H1 (cell line): ENCODE results near the gene TFAP2E.

Source experiments
- ATF3 ChIP-seq: IDR thresholded peaks from 2 replicates; pipeline ENCODE4 v1.6.1; 2011; ENCODE audit warnings: low read depth, mild to moderate bottlenecking, low read length; ENCODE audit not compliant: insufficient read depth
- BCL11A ChIP-seq, 2 experiments: IDR thresholded peaks; one replicate each; pipeline ENCODE4 v1.6.1; 2011; ENCODE audit warnings: low read depth in 2 of 2, low read length in 2 of 2, mild to moderate bottlenecking in 2 of 2
- CREB1 ChIP-seq: IDR thresholded peaks from 2 replicates; pipeline ENCODE4 v1.6.1; 2012; ENCODE audit warnings: inconsistent platforms
- CTCF ChIP-seq, 3 experiments: IDR thresholded peaks; 1 replicate in 2 of 3; 2 replicates in 1 of 3; pipeline versions ENCODE4 v1.5.1 to v1.6.1; 2011; ENCODE audit warnings: low read length in 3 of 3, mild to moderate bottlenecking in 3 of 3, inconsistent platforms in 2 of 3, low read depth in 1 of 3, moderate library complexity in 1 of 3; ENCODE audit not compliant: insufficient read depth in 1 of 3; ENCODE audit errors: control extremely low read depth in 1 of 3
- E2F6 ChIP-seq: IDR thresholded peaks from 2 replicates; pipeline ENCODE4 v1.6.1; 2012; ENCODE audit warnings: inconsistent platforms
- EP300 ChIP-seq, 2 experiments: IDR thresholded peaks; 1 replicate in 1 of 2; 2 replicates in 1 of 2; pipeline ENCODE4 v1.6.1; 2011 to 2012; ENCODE audit warnings: low read depth in 2 of 2, low read length in 2 of 2, mild to moderate bottlenecking in 2 of 2, borderline replicate concordance in 1 of 2, inconsistent platforms in 1 of 2, moderate library complexity in 1 of 2
- EZH2 ChIP-seq: fragments of 200-600 bp; sonication (generic); IDR thresholded peaks from 2 replicates; pipeline ENCODE4 v1.7.1; 2012; ENCODE audit warnings: low read depth, mild to moderate bottlenecking, moderate library complexity, low read length, inconsistent platforms; ENCODE audit not compliant: severe bottlenecking
- HDAC2 ChIP-seq, 2 experiments: fragments of 300-600 bp in 1 of 2; sonication (generic) in 1 of 2; IDR thresholded peaks; 2 replicates each; pipeline ENCODE4 v1.6.1; 2011 to 2012; ENCODE audit warnings: low read depth in 2 of 2, low read length in 2 of 2, mild to moderate bottlenecking in 2 of 2, moderate library complexity in 2 of 2, borderline replicate concordance in 1 of 2, inconsistent platforms in 1 of 2
- RFX5 ChIP-seq: IDR thresholded peaks from 2 replicates; pipeline ENCODE4 v1.6.1; 2011; ENCODE audit warnings: low read depth, low read length, improper control_type of control experiment, borderline replicate concordance
- SP1 ChIP-seq: IDR thresholded peaks from 2 replicates; pipeline ENCODE4 v1.6.1; 2011; ENCODE audit warnings: low read depth, low read length
- SRF ChIP-seq: IDR thresholded peaks from 2 replicates; pipeline ENCODE4 v1.6.1; 2011; ENCODE audit warnings: mild to moderate bottlenecking, low read depth, low read length, moderate library complexity
- TCF12 ChIP-seq: IDR thresholded peaks from 2 replicates; pipeline ENCODE4 v1.6.1; 2011; ENCODE audit warnings: low read depth, mild to moderate bottlenecking, low read length
- YY1 ChIP-seq: IDR thresholded peaks from 2 replicates; pipeline ENCODE4 v1.6.1; 2011; ENCODE audit warnings: low read depth, mild to moderate bottlenecking, low read length

- TF ChIP-seq CTCF (IDR thresholded peaks at IDR 0.05; ENCODE audit: control extremely low read depth in 1 of 3, insufficient read depth in 1 of 3, low read depth in 1 of 3, low read length in 3 of 3) (no peak), YY1 (no peak), EZH2 (no peak), ATF3 (no peak), RFX5 (no peak), SP1 (no peak), BCL11A (IDR thresholded peaks at IDR 0.05; ENCODE audit: low read depth in 2 of 2, low read length in 2 of 2) (no peak), TCF12 (no peak), E2F6 (no peak), SRF (no peak), EP300 (IDR thresholded peaks at IDR 0.05; ENCODE audit: borderline replicate concordance in 1 of 2, low read depth in 2 of 2, low read length in 2 of 2) (no peak), CREB1 (no peak), HDAC2 (IDR thresholded peaks at IDR 0.05; ENCODE audit: borderline replicate concordance in 1 of 2, low read depth in 2 of 2, low read length in 2 of 2) (no peak)
These were observed 13.7 kb downstream of the TFAP2E start for GRCh38 chr1:35586808-35587207.
